GM23248 (cell line): ENCODE data around the gene ACVRL1.

Experiments used
- EZH2 ChIP-seq: fragments of 200-600 bp; sonication (generic); IDR thresholded peaks from 2 replicates; pipeline ENCODE4 v1.6.1; 2018; ENCODE audit warnings: antibody characterized with exemption, mild to moderate bottlenecking; ENCODE audit not compliant: insufficient read depth, poor library complexity, severe bottlenecking
- EZH2phosphoT487 ChIP-seq: fragments of 200-600 bp; sonication (generic); IDR thresholded peaks from 2 replicates; pipeline ENCODE4 v1.6.1; 2018; ENCODE audit warnings: antibody characterized with exemption, moderate library complexity, mild to moderate bottlenecking, low read depth; ENCODE audit not compliant: insufficient read depth

- TF ChIP-seq EZH2phosphoT487 (no peak), EZH2 (no peak)
Measured at GRCh38 chr12:51941011-51941581, 33.8 kb downstream of the ACVRL1 start.
